SK-N-SH treated with all-trans-retinoic acid at 6 μM for 48 hours (cell line): ENCODE measurements around the gene NEK7.

Experiments used
- ARNTL ChIP-seq: fragments of 450-650 bp; formaldehyde crosslinking; IDR thresholded peaks from 2 replicates; pipeline ENCODE4 v1.5.0; 2020; ENCODE audit warnings: low read depth, mild to moderate bottlenecking, moderate library complexity, borderline replicate concordance
- BACH2 ChIP-seq: fragments of 250-450 bp; sonication (Bioruptor Pico); IDR thresholded peaks from 2 replicates; pipeline ENCODE4 v1.9.0; 2021; ENCODE audit warnings: mild to moderate bottlenecking, borderline replicate concordance
- TOX ChIP-seq: fragments of 250-450 bp; sonication (Bioruptor Pico); IDR thresholded peaks from 2 replicates; pipeline ENCODE4 v1.8.0; 2021; ENCODE audit warnings: mild to moderate bottlenecking, moderate library complexity, borderline replicate concordance
- ZFP30 ChIP-seq: fragments of 450-650 bp; formaldehyde crosslinking; IDR thresholded peaks from 2 replicates; pipeline ENCODE4 v1.5.0; 2022; ENCODE audit warnings: mild to moderate bottlenecking, moderate library complexity
- ZNF8 ChIP-seq: fragments of 450-650 bp; formaldehyde crosslinking; IDR thresholded peaks from 2 replicates; pipeline ENCODE4 v1.5.0; 2020; ENCODE audit warnings: mild to moderate bottlenecking, moderate library complexity

DNA sequence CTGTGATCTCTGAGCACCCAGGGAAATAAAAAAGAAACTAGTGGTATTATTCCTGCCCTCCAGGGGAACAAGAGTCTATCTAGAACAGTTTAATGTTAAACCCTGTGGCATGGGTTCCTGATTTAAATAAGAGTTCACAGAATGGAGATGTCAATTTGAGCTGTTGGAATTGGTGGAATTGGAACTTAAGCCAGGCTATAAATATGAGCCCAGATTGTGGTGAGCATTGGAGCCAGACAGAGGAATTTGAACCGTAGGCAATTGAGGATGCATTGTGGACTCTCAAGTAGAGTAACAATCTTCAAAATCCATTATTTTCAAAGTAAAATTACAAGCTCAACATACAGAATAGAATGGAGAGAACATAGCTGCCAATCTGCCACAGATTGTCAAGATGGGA is 98.2 kb downstream of the NEK7 start:
- TF ChIP-seq ZFP30 (CRISPR knock-in tag) (no peak), TOX (CRISPR knock-in tag) (no peak), ZNF8 (CRISPR knock-in tag) (no peak), ARNTL (CRISPR knock-in tag) (no peak), BACH2 (CRISPR knock-in tag) (no peak)
